Measurements from ENCODE around the gene ADAM15.

- TF ChIP-seq CTCF (conservative IDR thresholded peaks at IDR 0.05) (no peak), EZH2 (IDR thresholded peaks at IDR 0.05; ENCODE audit: low read depth) (no peak)
These were observed 53.8 kb downstream of the ADAM15 start for GRCh38 chr1:155104605-155105534.

Measured in PC-9 (cell line).